NOMO-1 treated with dmso at 0.1 percent for 144 hours (cell line): ENCODE results near the gene HMHB1.

Experiments used
- DNase-seq: peaks from one replicate; lab custom pipeline; 2025; ENCODE audit not compliant: unreplicated experiment; lab: John Stamatoyannopoulos, UW

Gene HMHB1

GRCh38 chr5:143812085-143812705 is at the start of gene HMHB1:
TSS of gene HMHB1 (plus strand) at chr5:143812161.
- no peak for DNase-seq

GRCh38 chr5:143762636-143763220 is 49.2 kb upstream of the HMHB1 start:
- DNase-seq, result no peak

- no peak for DNase-seq
These were observed 44.8 kb upstream of the HMHB1 start for GRCh38 chr5:143767162-143767561.

DNA sequence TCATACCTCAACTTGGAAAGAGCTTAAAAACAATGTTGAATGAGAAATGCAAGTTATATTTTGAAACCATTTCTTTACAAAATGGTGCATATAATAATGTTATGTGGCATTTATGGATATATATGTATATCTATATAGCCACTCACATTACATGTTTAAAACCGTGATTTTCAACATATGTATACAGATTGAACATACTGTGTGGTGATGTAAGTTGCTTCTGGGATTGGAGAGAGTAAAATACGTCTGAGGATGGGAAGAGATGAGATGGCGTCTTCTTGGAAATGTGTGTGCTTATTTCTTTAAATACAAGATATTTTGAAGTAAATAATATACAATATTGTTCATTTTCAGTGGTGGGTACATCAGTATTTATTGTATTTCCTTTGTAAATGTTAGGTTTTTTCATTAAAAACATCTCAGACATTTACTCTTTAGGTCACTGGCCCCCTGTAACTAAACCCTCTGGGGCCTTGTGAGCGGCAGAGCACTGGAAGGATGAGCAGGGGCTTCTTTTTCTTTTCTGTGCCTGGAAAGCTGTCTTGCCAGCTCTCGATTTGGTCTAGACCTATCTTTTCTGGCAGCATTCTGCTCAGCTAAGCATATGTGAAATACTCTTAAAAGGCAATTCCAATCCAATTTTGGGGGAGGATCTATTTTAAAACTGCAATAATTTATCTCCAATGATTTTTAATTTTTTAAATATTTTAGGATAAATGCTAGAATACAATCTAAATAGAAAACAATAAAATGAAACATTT is 42.8 kb upstream of the HMHB1 start:
- no peak for DNase-seq

DNA sequence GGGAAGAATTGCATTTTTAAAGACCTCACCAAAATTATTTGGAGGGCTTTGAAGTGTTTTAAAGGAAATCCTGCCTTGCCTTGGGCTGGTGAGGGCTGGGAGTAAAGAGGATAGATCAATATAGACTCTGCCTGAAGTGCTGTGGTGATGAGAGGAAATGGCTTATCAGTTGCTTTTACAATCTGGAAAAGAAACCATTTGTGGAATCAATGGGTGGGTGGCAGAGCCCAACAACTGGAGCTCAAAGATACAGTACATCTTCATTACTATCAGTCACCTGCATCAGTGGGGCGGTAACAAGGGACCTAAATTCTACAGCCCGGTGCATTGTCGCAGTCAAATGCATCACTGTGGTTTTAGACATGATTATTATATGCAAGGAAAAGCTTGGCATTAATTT is 41.5 kb upstream of the HMHB1 start:
- DNase-seq, result no peak

- no peak for DNase-seq
These were observed 40.8 kb upstream of the HMHB1 start for GRCh38 chr5:143771189-143771588.

- DNase-seq, result no peak
These were observed 40.4 kb upstream of the HMHB1 start for GRCh38 chr5:143771602-143772001.

DNA sequence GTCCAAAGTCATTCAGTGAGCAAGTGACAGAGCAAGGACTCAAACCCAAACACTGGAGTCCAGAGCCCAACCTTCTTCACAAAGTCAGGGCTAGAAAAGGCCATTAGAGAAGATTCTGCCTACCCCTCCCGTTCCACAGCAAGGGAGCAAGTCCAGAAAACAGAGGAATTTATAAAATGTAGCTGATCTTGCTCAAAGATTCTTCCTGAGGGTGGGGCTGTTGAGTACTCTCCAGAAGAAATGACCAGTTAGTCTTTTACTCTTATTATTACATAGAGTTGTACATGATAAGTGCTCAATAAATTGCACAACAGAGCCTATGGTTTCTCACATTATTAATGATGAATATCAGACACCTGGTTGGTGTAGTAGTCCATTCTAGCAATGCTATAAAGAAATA is 39.3 kb upstream of the HMHB1 start:
- no peak for DNase-seq

DNA sequence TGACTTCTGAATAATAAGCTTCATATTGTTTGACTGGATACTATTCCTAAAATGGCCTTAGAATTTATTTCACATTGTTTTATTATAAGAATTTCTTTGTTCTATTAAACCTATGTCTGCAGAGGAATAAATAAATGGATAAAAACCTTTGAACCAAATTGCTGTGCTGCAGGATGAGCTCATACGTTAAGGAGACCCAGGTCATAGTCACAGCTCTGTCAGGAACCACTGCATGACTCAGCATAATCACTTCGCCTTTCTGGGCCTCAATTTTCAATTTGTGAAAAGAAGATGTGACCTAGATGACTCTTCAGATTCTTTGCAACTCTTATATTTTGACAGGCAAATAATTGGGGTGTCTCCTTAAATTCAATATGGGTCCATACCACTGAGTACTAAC is 36.7 kb upstream of the HMHB1 start:
- peak; percentile 62 for DNase-seq

DNA sequence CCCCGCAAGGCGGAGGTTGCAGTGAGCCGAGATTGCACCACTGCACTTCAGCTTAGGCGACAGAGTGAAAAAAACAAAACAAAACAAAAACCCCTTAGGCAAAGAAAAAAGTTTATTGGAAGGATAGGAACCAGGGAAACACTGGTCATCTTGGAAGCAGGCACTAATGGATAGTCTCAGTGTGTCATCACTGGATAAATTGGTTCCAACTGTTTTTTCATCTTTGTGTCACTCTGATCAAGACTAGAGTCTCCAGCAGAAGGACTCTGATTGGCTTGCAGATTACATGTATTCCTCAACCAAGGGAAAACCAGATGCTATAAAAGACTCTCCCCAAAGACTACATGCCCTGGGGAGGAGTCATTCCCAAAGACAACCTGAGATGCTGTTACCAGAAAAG is 35.0 kb upstream of the HMHB1 start:
- no peak for DNase-seq

DNA sequence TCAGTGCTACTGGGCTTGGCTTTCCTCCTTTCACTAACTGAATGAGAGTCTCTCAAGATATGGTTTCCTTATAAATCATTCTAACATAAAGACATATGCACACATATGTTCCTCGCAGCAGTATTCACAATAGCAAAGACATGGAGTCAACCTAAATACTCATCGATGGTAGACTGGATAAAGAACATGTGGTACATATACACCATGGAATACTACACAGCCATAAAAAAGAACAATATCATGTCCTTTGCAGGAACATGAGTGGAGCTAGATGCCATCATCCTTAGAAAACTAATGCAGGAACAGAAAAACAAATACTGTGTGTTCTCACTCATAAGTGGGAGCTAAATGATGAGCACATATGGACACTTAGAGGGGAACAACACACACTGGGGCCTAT is 32.5 kb upstream of the HMHB1 start:
- no peak for DNase-seq

DNA sequence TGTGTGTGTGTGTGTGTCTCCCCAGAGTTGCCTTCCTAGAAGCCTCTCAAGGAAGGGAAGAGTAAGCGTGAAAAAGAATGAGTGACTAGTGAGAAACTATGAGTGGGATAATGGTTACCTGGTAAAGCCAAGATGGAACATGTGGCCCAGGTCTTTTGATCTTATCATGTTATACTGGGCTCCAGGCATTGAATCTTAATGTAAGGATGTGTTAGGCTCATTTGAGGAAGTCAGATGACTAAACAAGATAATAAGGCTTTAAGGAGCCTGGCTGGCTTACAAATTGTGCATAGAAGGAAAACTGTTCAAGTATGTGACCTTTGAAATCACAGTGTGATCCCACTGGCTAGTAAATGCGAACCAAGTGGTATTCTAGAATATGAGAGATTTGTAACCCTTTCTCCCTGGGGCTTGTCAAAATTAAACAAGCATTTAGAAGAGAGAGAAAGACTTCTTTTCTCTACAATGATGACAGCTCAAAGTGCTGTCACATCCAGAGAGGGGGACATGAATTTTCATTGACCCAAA is 29.9 kb upstream of the HMHB1 start:
- DNase-seq, result peak; percentile 3

DNA sequence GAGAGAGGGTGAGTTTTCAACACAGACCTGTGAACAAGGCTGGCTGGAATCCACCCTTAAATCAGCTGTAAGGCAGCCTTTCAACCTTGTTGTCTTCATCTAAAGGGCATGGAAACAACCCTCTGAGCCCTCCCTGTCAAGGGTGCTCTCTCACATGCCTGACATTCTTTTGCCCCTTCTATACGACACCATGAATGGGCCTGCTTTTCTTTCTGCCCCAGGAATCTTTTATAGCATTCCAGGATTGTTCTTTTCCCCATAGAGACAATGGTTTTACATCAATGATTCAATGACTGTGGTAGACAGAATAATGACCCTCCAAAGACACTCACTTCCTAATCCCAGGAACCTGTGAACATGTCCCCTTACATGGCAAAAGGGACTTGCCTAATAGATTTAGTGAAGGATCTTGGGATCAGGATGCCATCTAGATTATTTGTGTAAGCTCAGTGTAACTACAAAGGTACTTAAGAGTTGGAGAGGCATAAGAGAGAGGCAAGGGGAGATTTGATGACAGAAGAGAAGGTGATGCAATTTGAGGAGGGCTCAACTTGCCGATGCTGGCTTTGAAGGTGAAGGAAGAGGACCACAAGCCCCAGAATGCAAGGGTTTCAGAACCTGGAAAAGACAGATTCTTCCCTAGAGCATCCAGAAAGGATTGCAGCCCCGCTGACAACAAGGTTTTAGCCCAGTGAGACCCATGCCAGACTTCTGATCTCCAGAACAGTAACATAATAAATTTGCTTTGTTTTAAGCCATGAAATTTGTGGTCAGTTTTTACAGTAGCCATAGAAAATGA is 29.2 kb upstream of the HMHB1 start:
- no peak for DNase-seq

DNA sequence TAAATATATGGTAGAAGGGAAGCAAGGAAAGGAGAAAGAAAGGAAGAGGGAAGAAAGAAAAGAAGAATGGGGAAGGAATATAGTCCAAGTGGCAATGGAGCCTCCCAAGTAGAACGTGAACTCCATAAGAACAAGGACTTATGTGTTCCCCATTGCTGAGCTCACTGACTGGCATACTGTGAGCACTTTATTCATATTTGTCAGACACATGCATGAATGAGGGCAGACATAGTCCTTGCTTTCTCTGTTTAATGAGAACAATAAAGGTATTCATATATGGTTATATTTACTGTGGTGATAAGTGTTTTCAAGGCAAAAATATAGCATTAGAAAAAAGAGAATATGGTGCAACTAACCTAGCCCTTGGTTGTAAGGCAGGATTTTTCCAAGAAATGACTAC is 23.6 kb upstream of the HMHB1 start:
- no peak for DNase-seq

GRCh38 chr5:143790457-143791112 is 21.4 kb upstream of the HMHB1 start:
- no peak for DNase-seq

DNA sequence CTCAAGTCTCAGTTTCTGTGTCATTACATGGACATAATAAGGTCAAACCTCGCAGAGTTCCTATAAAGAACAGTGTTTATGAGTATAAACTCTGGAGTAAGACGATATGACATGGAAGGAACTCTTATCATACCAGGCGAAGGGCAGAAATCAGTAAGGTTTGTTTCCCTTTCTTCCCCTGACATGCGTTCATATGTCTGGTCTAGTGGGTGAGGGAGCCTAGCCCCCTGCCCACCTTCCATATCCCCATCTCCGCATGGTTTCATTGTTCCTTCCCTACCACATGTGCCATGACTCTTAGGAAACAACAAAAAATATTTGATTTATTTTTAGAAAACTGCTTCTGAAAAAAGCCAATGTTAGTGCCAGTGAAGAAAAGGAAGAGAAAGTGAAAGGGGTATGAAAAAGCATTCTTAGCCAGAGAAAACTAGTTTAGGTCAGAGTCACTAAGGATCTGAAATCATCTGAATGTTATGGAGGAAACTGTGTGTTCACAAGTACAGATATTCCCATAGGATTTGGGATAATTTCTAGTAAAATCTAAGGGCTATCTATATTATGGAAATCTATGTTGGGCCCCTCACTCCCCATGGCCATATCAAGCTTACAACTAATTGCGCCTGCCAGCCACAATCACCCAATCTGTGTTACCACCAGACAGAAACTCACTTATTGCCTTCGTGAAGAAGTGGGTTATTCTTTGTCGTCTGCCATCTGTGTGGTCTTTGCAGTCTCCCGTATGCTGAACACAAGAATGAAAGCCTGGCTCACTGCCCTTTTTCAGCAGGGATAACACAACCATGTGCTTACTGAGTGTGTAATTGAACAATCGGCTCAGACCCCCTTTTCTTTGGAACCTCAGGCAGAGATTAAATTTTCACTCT is 19.9 kb upstream of the HMHB1 start:
- peak; percentile 52 for DNase-seq

GRCh38 chr5:143793249-143793648 is 18.7 kb upstream of the HMHB1 start:
- no peak for DNase-seq

DNA sequence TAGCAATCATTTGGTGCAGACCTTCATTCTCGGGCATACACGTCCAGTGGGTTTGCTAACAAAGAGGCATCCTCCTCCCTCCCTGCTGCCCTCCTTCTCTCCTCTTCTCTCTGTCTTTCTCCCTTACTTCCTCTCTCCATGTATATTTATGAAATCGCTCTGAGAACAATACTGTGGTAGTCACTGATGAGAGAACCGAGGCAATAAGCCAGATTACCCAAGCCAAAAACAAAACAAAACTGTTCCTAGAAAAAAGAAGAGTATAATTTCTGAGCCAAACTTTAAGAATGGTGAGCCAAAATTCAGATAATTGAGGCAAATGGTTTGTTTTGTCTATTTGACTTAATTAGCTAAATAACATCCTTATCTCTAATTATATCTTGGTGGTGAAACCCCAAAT is 15.8 kb upstream of the HMHB1 start:
- DNase-seq, result no peak

- DNase-seq, result peak; percentile 71
These were observed 15.2 kb upstream of the HMHB1 start for GRCh38 chr5:143796753-143797152.

- DNase-seq, result no peak
These were observed 11.2 kb upstream of the HMHB1 start for GRCh38 chr5:143800715-143801114.
